H1 (cell line): Measurements from ENCODE around the gene DOP1A. TPM values are rescaled to one million over a fixed set of nuclear protein-coding genes. Genes with fewer than 3 reads are reported as not detected.

Experiments
- EZH2 ChIP-seq: fragments of 200-600 bp; sonication (generic); IDR thresholded peaks from 2 replicates; pipeline ENCODE4 v1.7.1; 2012; ENCODE audit warnings: low read depth, mild to moderate bottlenecking, moderate library complexity, low read length, inconsistent platforms; ENCODE audit not compliant: severe bottlenecking
- FOSL1 ChIP-seq: IDR thresholded peaks from 2 replicates; pipeline ENCODE4 v1.6.1; 2011; ENCODE audit warnings: mild to moderate bottlenecking, low read depth, low read length, moderate library complexity; ENCODE audit not compliant: insufficient read depth
- JUN ChIP-seq: IDR thresholded peaks from 2 replicates; pipeline ENCODE4 v1.6.1; 2011; ENCODE audit warnings: low read depth, mild to moderate bottlenecking, improper control_type of control experiment, low read length
- JUND ChIP-seq: IDR thresholded peaks from 2 replicates; pipeline ENCODE4 v1.6.1; 2011; ENCODE audit warnings: mild to moderate bottlenecking, improper control_type of control experiment, low read length
- KDM4A ChIP-seq: IDR thresholded peaks from one replicate; pipeline ENCODE4 v1.7.1; 2012; ENCODE audit warnings: low read depth, mild to moderate bottlenecking, moderate library complexity, low read length, inconsistent platforms; ENCODE audit not compliant: severe bottlenecking
- KDM5A ChIP-seq: fragments of 200-600 bp; IDR thresholded peaks from 2 replicates; pipeline ENCODE4 v1.7.1; 2012; ENCODE audit warnings: mild to moderate bottlenecking, low read length, inconsistent platforms, mixed read lengths
- POLR2A ChIP-seq, 2 experiments: IDR thresholded peaks; 1 replicate in 1 of 2; 2 replicates in 1 of 2; pipeline ENCODE4 v1.6.1; 2011; ENCODE audit warnings: low read depth in 2 of 2, low read length in 2 of 2, mild to moderate bottlenecking in 2 of 2; ENCODE audit errors: control extremely low read depth in 1 of 2
- SIX5 ChIP-seq: IDR thresholded peaks from 2 replicates; pipeline ENCODE4 v1.6.1; 2011; ENCODE audit warnings: mild to moderate bottlenecking, low read depth, low read length
- TAF1 ChIP-seq: IDR thresholded peaks from 2 replicates; pipeline ENCODE4 v1.6.1; 2011; ENCODE audit warnings: mild to moderate bottlenecking, low read depth, low read length
- polyA plus RNA-seq, 7 experiments: library from polyadenylated mRNA; depleted of rRNA in 3 of 7; stranded (reverse) in 5 of 7; unstranded in 2 of 7; fragments of >200 nt in 5 of 7; fragments of 200-250 nt in 2 of 7; gene quantifications; 1 replicate in 5 of 7; 2 replicates in 1 of 7; 4 replicates in 1 of 7; pipeline versions ENCODE4 v1.2.1 to v1.2.3, GENCODE V29; 2011 to 2013; ENCODE audit warnings: missing spikeins in 2 of 7, mixed read lengths in 2 of 7
- total RNA-seq: library from RNA; stranded (reverse); fragmentation: NEBNext Ultra II Directional; extraction: Animal tissue kit (Norgen Biotek cat#: 25700); gene quantifications from 2 replicates; pipeline ENCODE4 v1.2.1, GENCODE V29; 2021

DOP1A gene
- total and polyA plus RNA-seq, 2 of the 8 experiments (the other 6 are each of a cell fraction or from before 2014, with no cell fraction given): 7.5 to 14.7 TPM

DNA sequence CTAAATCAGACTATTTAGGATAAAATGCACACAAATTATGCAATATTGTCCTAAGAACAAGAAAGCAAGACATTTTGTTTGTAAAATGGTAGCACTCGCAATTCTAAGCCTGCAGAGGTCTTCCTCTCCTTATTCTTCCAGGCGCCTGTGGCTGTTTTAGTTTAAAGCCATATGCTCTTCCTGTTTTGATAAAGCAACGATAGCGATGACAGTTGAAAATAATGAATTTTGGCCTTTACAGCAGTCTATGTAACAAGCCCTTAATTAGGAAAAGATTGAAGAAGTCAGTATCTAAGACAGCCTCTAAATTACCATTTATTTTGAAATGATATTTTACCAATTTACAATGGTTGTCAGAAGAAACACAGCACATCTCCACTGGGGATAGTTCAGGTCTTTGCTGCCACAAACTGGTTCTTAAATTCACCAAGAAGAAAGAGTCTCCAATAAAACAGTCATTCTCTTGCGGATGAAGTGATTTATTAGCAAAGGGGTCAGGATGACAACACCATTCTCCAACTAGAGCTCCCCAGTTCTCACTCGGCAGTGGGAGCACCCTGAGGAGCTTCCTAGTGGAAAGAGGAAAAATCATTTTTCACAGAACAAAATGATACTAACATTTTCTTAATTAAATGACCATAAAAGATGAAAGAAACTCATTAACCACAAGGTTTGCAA is 23.2 kb upstream of the DOP1A start (continued):
- TF ChIP-seq KDM4A (no peak), KDM5A (no peak), EZH2 (no peak), JUND (no peak), SIX5 (no peak), JUN (no peak), TAF1 (no peak), POLR2A (IDR thresholded peaks at IDR 0.05; ENCODE audit: control extremely low read depth in 1 of 2, low read depth in 2 of 2, low read length in 2 of 2) (no peak), FOSL1 (no peak)
- TF ChIP-seq, all 59 proteins: peak for 0
